ENCODE results near the gene CWC27. TPM values are rescaled to one million over a fixed set of nuclear protein-coding genes. Genes with fewer than 3 reads are reported as not detected.

Gene CWC27
- polyA plus RNA-seq, 1 experiment = 7.5 TPM

DNA sequence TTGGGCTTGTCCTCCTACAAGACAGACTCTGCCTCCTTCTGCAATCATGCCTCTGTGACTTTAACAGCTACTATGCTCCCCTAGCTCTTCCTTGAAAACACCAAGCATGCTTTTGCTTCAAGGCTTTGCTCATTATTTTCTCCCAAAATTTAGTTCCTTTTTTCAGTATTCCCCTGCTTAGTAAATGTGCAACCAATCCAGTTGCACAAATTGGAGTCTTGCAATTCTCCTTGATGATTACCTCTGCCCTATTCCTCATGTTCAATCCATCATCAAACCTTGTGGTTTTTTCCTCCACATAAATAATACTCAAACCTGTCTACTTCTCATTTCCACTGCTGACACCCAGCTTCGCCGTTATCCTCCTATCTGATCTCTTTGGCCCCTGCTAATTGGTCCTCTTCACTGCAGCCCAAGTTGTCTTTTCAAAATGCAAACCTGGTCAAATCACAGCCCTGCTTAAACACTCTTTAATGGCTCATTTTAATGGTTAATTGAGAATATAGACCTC lies 296.3 kb downstream of the CWC27 start:
- no peak for DNase-seq (ENCODE audit: low read depth)
- TF ChIP-seq, protein P1, sequence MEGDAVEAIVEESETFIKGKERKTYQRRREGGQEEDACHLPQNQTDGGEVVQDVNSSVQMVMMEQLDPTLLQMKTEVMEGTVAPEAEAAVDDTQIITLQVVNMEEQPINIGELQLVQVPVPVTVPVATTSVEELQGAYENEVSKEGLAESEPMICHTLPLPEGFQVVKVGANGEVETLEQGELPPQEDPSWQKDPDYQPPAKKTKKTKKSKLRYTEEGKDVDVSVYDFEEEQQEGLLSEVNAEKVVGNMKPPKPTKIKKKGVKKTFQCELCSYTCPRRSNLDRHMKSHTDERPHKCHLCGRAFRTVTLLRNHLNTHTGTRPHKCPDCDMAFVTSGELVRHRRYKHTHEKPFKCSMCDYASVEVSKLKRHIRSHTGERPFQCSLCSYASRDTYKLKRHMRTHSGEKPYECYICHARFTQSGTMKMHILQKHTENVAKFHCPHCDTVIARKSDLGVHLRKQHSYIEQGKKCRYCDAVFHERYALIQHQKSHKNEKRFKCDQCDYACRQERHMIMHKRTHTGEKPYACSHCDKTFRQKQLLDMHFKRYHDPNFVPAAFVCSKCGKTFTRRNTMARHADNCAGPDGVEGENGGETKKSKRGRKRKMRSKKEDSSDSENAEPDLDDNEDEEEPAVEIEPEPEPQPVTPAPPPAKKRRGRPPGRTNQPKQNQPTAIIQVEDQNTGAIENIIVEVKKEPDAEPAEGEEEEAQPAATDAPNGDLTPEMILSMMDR (IDR thresholded peaks at IDR 0.05; ENCODE audit: insufficient read depth, low read depth, low read length) = no peak
- CTCF ChIA-PET = interaction anchor here (0.7 kb wide), 1 partner anchor 10 kb away, joined by 3 read pairs; no protein-coding TSS in a partner anchor
- no peaks in the 10 kb centered on the region for H3K36me3 ChIP-seq (ENCODE audit: control insufficient read depth, insufficient read depth, low read length)
- H3K4me3 ChIP-seq (ENCODE audit: low read depth, low read length) = no peak overlapping the region
- POLR2A ChIA-PET = no interaction called here
- H3K27me3 ChIP-seq (ENCODE audit: control insufficient read depth, insufficient read depth, low read length) = no peaks in the 10 kb centered on the region

DNA sequence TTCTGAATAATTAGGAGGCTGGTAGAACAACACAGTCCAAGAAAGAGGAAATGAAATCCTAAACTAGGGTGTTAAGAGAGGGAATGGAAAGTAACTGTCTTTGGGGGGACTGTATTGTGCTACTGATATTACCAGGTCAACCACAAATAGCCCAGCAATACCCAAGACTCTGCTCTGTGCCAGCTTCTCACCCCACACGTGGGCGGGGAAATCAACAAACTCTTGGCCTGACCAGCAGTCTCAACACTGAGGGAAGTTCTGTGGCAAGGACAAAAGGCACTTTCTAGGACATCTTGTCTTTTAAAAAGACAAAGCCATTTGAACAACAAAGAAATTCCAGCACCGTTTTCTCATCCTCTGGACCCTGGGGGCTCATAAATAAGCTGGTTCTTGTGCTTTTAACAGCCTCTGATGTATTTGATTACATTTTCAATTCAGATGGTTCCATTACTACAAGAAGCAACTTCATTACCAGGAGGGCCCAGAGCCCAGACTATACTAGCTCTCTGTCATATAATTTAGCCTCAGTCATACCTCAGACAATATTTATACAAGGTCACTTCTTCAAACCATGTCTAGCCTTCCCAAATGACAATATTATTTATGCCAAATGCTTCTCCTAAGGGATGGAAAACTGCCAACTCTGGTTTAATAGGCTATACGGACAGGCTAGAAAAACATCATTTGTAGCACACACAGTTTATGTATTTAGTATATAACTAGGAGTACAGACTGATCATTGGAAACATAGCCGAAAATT lies 297.8 kb downstream of the CWC27 start:
- Histone ChIP-seq H3K4me3 (ENCODE audit: low read depth, low read length) (no peak overlapping the region), H3K27me3 (ENCODE audit: control insufficient read depth, insufficient read depth, low read length) (no peaks in the 10 kb centered on the region), H3K36me3 (ENCODE audit: control insufficient read depth, insufficient read depth, low read length) (no peaks in the 10 kb centered on the region)
- POLR2A ChIA-PET = no interaction called here
- TF ChIP-seq, protein P1 (IDR thresholded peaks at IDR 0.05; ENCODE audit: insufficient read depth, low read depth, low read length) = no peak
- CTCF ChIA-PET = no interaction called here
- DNase-seq (ENCODE audit: low read depth) = no peak

DNA sequence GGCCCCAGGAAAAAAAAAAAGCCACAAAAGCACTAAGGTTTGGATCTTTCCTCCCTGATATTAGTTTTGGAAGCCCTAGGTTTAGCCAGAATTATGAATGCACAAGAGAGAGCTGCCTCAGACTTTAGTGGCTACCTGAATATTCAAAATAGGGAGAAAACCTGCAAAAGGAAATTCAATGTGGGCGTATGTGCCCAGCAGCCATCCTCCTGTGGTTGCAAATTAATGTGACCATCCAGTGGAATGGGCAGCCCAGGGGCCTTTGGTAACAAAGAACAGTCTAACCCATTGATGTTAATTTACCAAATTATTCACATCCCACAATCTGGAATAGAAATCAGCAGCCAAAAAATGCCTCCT lies 298.4 kb downstream of the CWC27 start:
- H3K27me3 ChIP-seq (ENCODE audit: control insufficient read depth, insufficient read depth, low read length) = no peaks in the 10 kb centered on the region
- TF ChIP-seq, protein P1 (IDR thresholded peaks at IDR 0.05; ENCODE audit: insufficient read depth, low read depth, low read length) = no peak
- H3K36me3 ChIP-seq (ENCODE audit: control insufficient read depth, insufficient read depth, low read length) = no peaks in the 10 kb centered on the region
- H3K4me3 ChIP-seq (ENCODE audit: low read depth, low read length) = no peak overlapping the region
- DNase-seq (ENCODE audit: low read depth) = no peak
- ChIA-PET CTCF (no interaction called here), POLR2A (no interaction called here)

Other genes starting within 250 kb of the CWC27 start
- gene SHISAL2B, start 78.4 kb upstream of the CWC27 start, polyA plus RNA-seq (2011; rRNA removed) = not detected in 2 replicates
- 2.8 and 4.0 TPM in 2 replicates for gene SREK1IP1, start 239 bp upstream of the CWC27 start, polyA plus RNA-seq (2011; rRNA removed)

Measured in BJ (cell line).